Neutrophil (primary cell): Measurements from ENCODE around the gene HARS2.

Experiments
- H3K27ac ChIP-seq: fragments of 200-600 bp; sonication (generic); 2 replicates; pipeline ENCODE4 v1.5.1; 2016; ENCODE audit warnings: mild to moderate bottlenecking, moderate library complexity
- H3K27me3 ChIP-seq: fragments of 200-600 bp; sonication (generic); 2 replicates; pipeline ENCODE4 v1.6.0; 2016; ENCODE audit warnings: mild to moderate bottlenecking
- H3K36me3 ChIP-seq: fragments of 200-600 bp; sonication (generic); 2 replicates; pipeline ENCODE4 v1.5.1; 2017
- H3K4me1 ChIP-seq, 2 experiments: fragments of 200-600 bp in 1 of 2; sonication (generic) in 1 of 2; 1 replicate in 1 of 2; 2 replicates in 1 of 2; pipeline versions ENCODE4 v1.5.1 to v1.6.1; 2013 to 2016; ENCODE audit warnings: low read depth in 1 of 2, low read length in 1 of 2, mild to moderate bottlenecking in 1 of 2, moderate library complexity in 1 of 2; ENCODE audit not compliant: control insufficient read depth in 1 of 2, insufficient read depth in 1 of 2
- H3K4me3 ChIP-seq, 2 experiments: fragments of 200-600 bp in 1 of 2; sonication (generic) in 1 of 2; 1 replicate in 1 of 2; 2 replicates in 1 of 2; pipeline ENCODE4 v1.5.1; 2013 to 2016; ENCODE audit warnings: low read depth in 1 of 2, low read length in 1 of 2, mild to moderate bottlenecking in 1 of 2, moderate library complexity in 1 of 2
- H3K9me3 ChIP-seq: fragments of 200-600 bp; sonication (generic); 2 replicates; pipeline ENCODE4 v1.5.1; 2016
- CTCF ChIP-seq: fragments of 200-600 bp; sonication (generic); IDR thresholded peaks from 2 replicates; pipeline ENCODE4 v1.5.1; 2016; ENCODE audit warnings: antibody characterized with exemption

Gene HARS2

GRCh38 chr5:140673187-140673976 is 17.9 kb upstream of the HARS2 start, which contains the start of gene DND1:
TSS of gene DND1 (minus strand) at chr5:140673576. CDS start at chr5:140673542, 34 bp downstream.
- Histone ChIP-seq H3K27me3 (no peaks in the 10 kb centered on the region), H3K9me3 (no peaks in the 10 kb centered on the region), H3K27ac (peak within 1 kb of the TSS; percentile 8), H3K4me3 (no peak within 1 kb of the TSS), H3K4me1 (no peaks in the 10 kb centered on the region), H3K36me3 (peaks cover 96% of the 10 kb centered on the region)
- no peak for TF ChIP-seq CTCF

- Histone ChIP-seq H3K27me3 (no peaks in the 10 kb centered on the region), H3K4me1 (no peaks in the 10 kb centered on the region), H3K9me3 (no peaks in the 10 kb centered on the region), H3K36me3 (peaks cover 96% of the 10 kb centered on the region), H3K4me3 (no peak overlapping the region), H3K27ac (peak overlapping the region; percentile 8)
- TF ChIP-seq CTCF: no peak
Observed at GRCh38 chr5:140674211-140674610, 17.0 kb upstream of the HARS2 start.

- H3K4me3 ChIP-seq: no peak overlapping the region
- H3K36me3 ChIP-seq: peaks cover 96% of the 10 kb centered on the region
- no peaks in the 10 kb centered on the region for H3K9me3 ChIP-seq
- TF ChIP-seq CTCF: no peak
- H3K4me1 ChIP-seq: no peaks in the 10 kb centered on the region
- no peak overlapping the region for H3K27ac ChIP-seq
- no peaks in the 10 kb centered on the region for H3K27me3 ChIP-seq
Observed at GRCh38 chr5:140674629-140675028, 16.6 kb upstream of the HARS2 start.

GRCh38 chr5:140677947-140678346 is 13.3 kb upstream of the HARS2 start:
- no peak for TF ChIP-seq CTCF
- H3K9me3 ChIP-seq: no peaks in the 10 kb centered on the region
- H3K4me1 ChIP-seq: no peaks in the 10 kb centered on the region
- no peak overlapping the region for H3K4me3 ChIP-seq
- H3K27me3 ChIP-seq: no peaks in the 10 kb centered on the region
- H3K36me3 ChIP-seq: peaks cover 84% of the 10 kb centered on the region
- H3K27ac ChIP-seq: no peak overlapping the region

GRCh38 chr5:140678993-140679392 is 12.3 kb upstream of the HARS2 start:
- Histone ChIP-seq H3K4me1 (no peaks in the 10 kb centered on the region), H3K9me3 (no peaks in the 10 kb centered on the region), H3K4me3 (no peak overlapping the region), H3K27ac (no peak overlapping the region), H3K36me3 (peaks cover 82% of the 10 kb centered on the region), H3K27me3 (no peaks in the 10 kb centered on the region)
- TF ChIP-seq CTCF: no peak
